K562 treated with DMSO at 1 percent for 24 hours (cell line): ENCODE data around the gene NCSTN. TPM values are rescaled to one million over a fixed set of nuclear protein-coding genes. Genes with fewer than 3 reads are reported as not detected.

ENCODE experiments used
- total RNA-seq: library from RNA; unstranded; fragments of 300-600 nt; gene quantifications from 2 replicates; pipeline ENCODE4 v1.2.3, GENCODE V29; 2022; ENCODE audit warnings: low read depth; ENCODE audit not compliant: insufficient read depth

The NCSTN gene
- 68.1 and 70.7 TPM in 2 replicates for total RNA-seq

GRCh38 chr1:160342953-160343869 lies at the start of gene NCSTN, which contains the start of gene COPA:
Gene NCSTN (plus strand): TSS chr1:160343383. CDS start chr1:160343397, 14 bp downstream.
Gene COPA (minus strand): TSS chr1:160343250. CDS start chr1:160343170, 80 bp downstream.

GRCh38 chr1:160366731-160367515 lies 23.7 kb downstream of the NCSTN start, which contains the start of gene NHLH1:
Gene NHLH1 (plus strand): TSS chr1:160367071. CDS start chr1:160370732, 3,661 bp downstream.

DNA sequence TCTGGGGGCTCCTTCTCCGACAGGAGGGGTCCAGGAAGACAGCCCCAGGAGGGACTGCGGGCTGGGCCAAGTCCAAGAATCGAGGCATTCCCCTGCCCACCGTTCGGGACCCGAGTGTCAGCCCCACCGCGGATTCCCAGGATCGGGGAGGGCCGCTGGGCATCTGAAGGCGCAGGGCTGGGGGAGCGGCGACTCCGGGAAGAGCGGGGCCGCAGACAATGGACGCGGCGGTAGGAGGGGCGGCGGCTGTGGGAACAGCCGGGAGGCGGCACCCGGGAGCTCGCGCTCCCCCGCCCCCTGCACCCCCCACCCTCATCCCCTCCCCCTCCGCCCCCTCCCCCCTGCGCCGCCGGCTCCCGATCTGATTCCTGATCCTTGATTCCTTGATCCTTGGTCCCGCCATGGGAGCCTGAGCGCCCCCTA lies 57.1 kb downstream of the NCSTN start, which contains the start of gene VANGL2:
VANGL2 (plus strand) TSS at position 342 of the 423 bp plus-strand sequence. CDS start 15,274 bp downstream, outside the sequence.

Other genes with a start within 250 kb of the NCSTN start
- 25.7 and 28.0 TPM in 2 replicates for gene IGSF8, start 244.8 kb upstream of the NCSTN start, total RNA-seq
- not detected in 2 replicates for gene ATP1A2, start 227.6 kb upstream of the NCSTN start, total RNA-seq
- gene ATP1A4, start 191.8 kb upstream of the NCSTN start, total RNA-seq: not detected in 2 replicates
- 0.24 and 0.46 TPM in 2 replicates for gene CASQ1, start 152.8 kb upstream of the NCSTN start, total RNA-seq
- gene PEA15, start 138.0 kb upstream of the NCSTN start, total RNA-seq: 74.1 and 74.8 TPM in 2 replicates
- 90.5 and 106 TPM in 2 replicates for gene DCAF8, start 80.8 kb upstream of the NCSTN start, total RNA-seq
- 36.2 and 38.7 TPM in 2 replicates for gene PEX19, start 58.2 kb upstream of the NCSTN start, total RNA-seq
- gene COPA, start 133 bp upstream of the NCSTN start, total RNA-seq: 175 and 184 TPM in 2 replicates
- gene NHLH1, start 23.7 kb downstream of the NCSTN start, total RNA-seq: 0.65 and 0.95 TPM in 2 replicates
- 6.9 and 8.0 TPM in 2 replicates for gene VANGL2, start 57.2 kb downstream of the NCSTN start, total RNA-seq
- 3.3 and 3.7 TPM in 2 replicates for gene SLAMF6, start 179.9 kb downstream of the NCSTN start, total RNA-seq
- 1.4 and 1.6 TPM in 2 replicates for gene CD84, start 236.1 kb downstream of the NCSTN start, total RNA-seq